Hepatocyte (in vitro differentiated cells): ENCODE data around the gene NEK1. TPM values are rescaled to one million over a fixed set of nuclear protein-coding genes. Genes with fewer than 3 reads are reported as not detected.

ENCODE experiments used
- DNase-seq: peaks from one replicate; pipeline ENCODE4 v3.0.0-alpha.2; 2016; ENCODE audit warnings: low spot score
- H2AFZ ChIP-seq: fragments of 200-600 bp; sonication (generic); 2 replicates; pipeline ENCODE4 v1.6.0; 2016; ENCODE audit warnings: antibody characterized with exemption, mild to moderate bottlenecking
- H3K27ac ChIP-seq: fragments of 200-600 bp; sonication (generic); 2 replicates; pipeline ENCODE4 v1.5.1; 2016; ENCODE audit warnings: mild to moderate bottlenecking
- H3K27me3 ChIP-seq: fragments of 200-600 bp; sonication (generic); 2 replicates; pipeline ENCODE4 v1.6.1; 2016
- H3K36me3 ChIP-seq: fragments of 200-600 bp; sonication (generic); replicated peaks from 2 replicates; pipeline ENCODE4 v1.5.1; 2016; ENCODE audit warnings: low read depth; ENCODE audit not compliant: insufficient read depth
- H3K4me1 ChIP-seq: fragments of 200-600 bp; sonication (generic); 2 replicates; pipeline ENCODE4 v1.5.1; 2016; ENCODE audit warnings: mild to moderate bottlenecking, moderate library complexity; ENCODE audit not compliant: insufficient read depth
- H3K4me2 ChIP-seq: fragments of 200-600 bp; sonication (generic); 2 replicates; pipeline ENCODE4 v1.6.0; 2016
- H3K4me3 ChIP-seq: fragments of 200-600 bp; sonication (generic); 2 replicates; pipeline ENCODE4 v1.5.1; 2016; ENCODE audit warnings: mild to moderate bottlenecking
- H3K79me2 ChIP-seq: fragments of 200-600 bp; sonication (generic); 2 replicates; pipeline ENCODE4 v1.6.0; 2017; ENCODE audit warnings: mild to moderate bottlenecking
- H3K9me2 ChIP-seq: fragments of 200-600 bp; sonication (generic); replicated peaks from 2 replicates; pipeline ENCODE4 v1.6.0; 2017; ENCODE audit warnings: mild to moderate bottlenecking; ENCODE audit not compliant: insufficient read depth
- H3K9me3 ChIP-seq: fragments of 200-600 bp; sonication (generic); 2 replicates; pipeline ENCODE4 v1.5.1; 2016; ENCODE audit warnings: low read depth, mild to moderate bottlenecking
- H4K20me1 ChIP-seq: fragments of 200-600 bp; sonication (generic); 2 replicates; pipeline ENCODE4 v1.6.0; 2016; ENCODE audit warnings: mild to moderate bottlenecking; ENCODE audit not compliant: insufficient read depth, poor library complexity, severe bottlenecking
- CTCF ChIP-seq: fragments of 200-600 bp; sonication (generic); IDR thresholded peaks from 2 replicates; pipeline ENCODE4 v1.5.1; 2016; ENCODE audit warnings: antibody characterized with exemption, mild to moderate bottlenecking; ENCODE audit not compliant: poor library complexity
- EZH2 ChIP-seq: fragments of 200-600 bp; sonication (generic); IDR thresholded peaks from 2 replicates; pipeline ENCODE4 v1.6.1; 2016; ENCODE audit warnings: antibody characterized with exemption, mild to moderate bottlenecking, borderline replicate concordance
- EZH2phosphoT487 ChIP-seq: fragments of 200-600 bp; sonication (generic); IDR thresholded peaks from one replicate; pipeline ENCODE4 v1.6.1; 2018; ENCODE audit warnings: antibody characterized with exemption, mild to moderate bottlenecking, low read depth, moderate library complexity; ENCODE audit not compliant: unreplicated experiment, severe bottlenecking
- WGBS: methylation state at CpG from one replicate; pipeline ENCODE4 v1.1.6; 2016; ENCODE audit warnings: low lambda C conversion rate; ENCODE audit errors: missing lambda C conversion rate; 5-methylcytosine and 5-hydroxymethylcytosine counted together
- polyA plus RNA-seq: library from polyadenylated mRNA; unstranded; fragments of >200 nt; fragmentation: Nextera tagmentation; extraction: Ambion mirVana; gene quantifications from 2 replicates; pipeline ENCODE4 v1.2.1, GENCODE V29; 2016
- total RNA-seq: library from RNA; depleted of rRNA; stranded (reverse); fragments of >200 nt; gene quantifications from 2 replicates; pipeline ENCODE4 v1.2.3, GENCODE V29; 2014

The NEK1 gene
- total and polyA plus RNA-seq, 2 experiments from 2014 or later: 7.8 to 10.4 TPM

GRCh38 chr4:169657470-169658107 is 45.2 kb upstream of the NEK1 start:
- Histone ChIP-seq H3K27ac (peak overlapping the region; percentile 90), H3K4me3 (no peak overlapping the region), H3K79me2 (peaks cover 77% of the 10 kb centered on the region), H3K27me3 (no peaks in the 10 kb centered on the region), H3K4me1 (peaks cover 24% of the 10 kb centered on the region), H4K20me1 (no peaks in the 10 kb centered on the region), H3K9me2 (no peaks in the 10 kb centered on the region), H3K4me2 (peak overlapping the region; percentile 80), H3K9me3 (no peaks in the 10 kb centered on the region), H3K36me3 (no peaks in the 10 kb centered on the region), H2AFZ (no peak overlapping the region)
- peak; percentile 11 for DNase-seq
- TF ChIP-seq CTCF: no peak
- TF ChIP-seq EZH2: no peak
- TF ChIP-seq EZH2phosphoT487: no peak
- 93% methylated on average over 3 of the region's 3 CpGs for WGBS

- no peaks in the 10 kb centered on the region for H3K9me2 ChIP-seq
- DNase-seq: no peak
- no peaks in the 10 kb centered on the region for H3K9me3 ChIP-seq
- no peaks in the 10 kb centered on the region for H4K20me1 ChIP-seq
- H3K27ac ChIP-seq: no peak overlapping the region
- H3K4me1 ChIP-seq: peaks cover 26% of the 10 kb centered on the region
- no peak for TF ChIP-seq EZH2
- TF ChIP-seq EZH2phosphoT487: no peak
- no peak for TF ChIP-seq CTCF
- H3K4me2 ChIP-seq: no peak overlapping the region
- over 99% methylated on average over 6 of the region's 6 CpGs for WGBS
- H2AFZ ChIP-seq: no peak overlapping the region
- no peaks in the 10 kb centered on the region for H3K36me3 ChIP-seq
- H3K4me3 ChIP-seq: no peak overlapping the region
- H3K27me3 ChIP-seq: no peaks in the 10 kb centered on the region
- H3K79me2 ChIP-seq: peaks cover 80% of the 10 kb centered on the region
These were observed 43.0 kb upstream of the NEK1 start for GRCh38 chr4:169655401-169655800.

- no peak for DNase-seq
- Histone ChIP-seq H2AFZ (no peak overlapping the region), H3K4me1 (peaks cover 16% of the 10 kb centered on the region), H3K27ac (no peak overlapping the region), H3K4me3 (no peak overlapping the region), H3K79me2 (peaks cover 76% of the 10 kb centered on the region), H3K9me3 (no peaks in the 10 kb centered on the region), H3K9me2 (no peaks in the 10 kb centered on the region), H3K36me3 (no peaks in the 10 kb centered on the region), H4K20me1 (no peaks in the 10 kb centered on the region), H3K4me2 (no peak overlapping the region), H3K27me3 (no peaks in the 10 kb centered on the region)
- TF ChIP-seq EZH2 (no peak), CTCF (no peak), EZH2phosphoT487 (no peak)
These were observed 40.2 kb upstream of the NEK1 start for GRCh38 chr4:169652535-169652934.
